Measurements from ENCODE around the gene STT3A.

Gene STT3A

DNA sequence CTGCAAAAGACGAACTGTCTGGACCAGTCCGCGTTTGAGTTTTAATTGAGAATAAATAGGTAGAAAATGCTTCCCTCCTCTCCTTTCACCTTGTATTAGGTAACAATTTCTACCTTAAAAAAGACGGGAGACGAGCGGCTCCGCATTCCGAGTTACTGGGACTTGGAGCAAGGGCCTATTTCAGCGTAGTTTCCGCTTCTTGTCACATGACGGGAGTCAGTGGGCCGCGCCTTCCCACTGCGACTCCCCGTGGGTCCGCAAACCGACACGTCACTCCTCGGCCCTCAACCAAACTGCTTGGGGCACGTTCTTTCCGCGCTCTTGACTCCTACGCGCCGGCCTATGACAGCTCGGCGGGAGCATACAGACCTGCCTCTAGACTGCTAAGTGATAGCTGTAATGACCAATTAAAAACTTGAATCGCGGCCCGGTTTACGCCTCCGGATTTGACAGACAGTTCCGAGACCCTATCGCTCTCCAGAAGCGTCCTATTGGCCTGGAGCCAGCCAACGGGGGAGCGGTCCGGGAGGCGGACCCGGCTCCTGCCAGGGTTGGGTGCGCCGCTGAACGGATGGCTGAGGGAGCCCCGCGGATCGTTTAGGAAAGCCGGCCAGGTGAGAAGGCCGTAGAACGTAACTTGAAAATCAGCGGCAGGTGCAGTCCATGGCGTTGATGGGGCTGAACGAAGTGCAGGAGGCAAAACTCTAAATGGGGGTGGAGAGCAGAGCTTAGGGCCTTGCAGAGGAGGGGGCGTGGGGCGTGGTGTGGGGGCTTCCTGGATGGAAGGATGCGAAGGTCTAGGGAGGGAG is at the start of gene STT3A:
Gene STT3A (plus strand): TSS at position 548 of the 809 bp plus-strand sequence. CDS start 3,064 bp downstream, outside the sequence.
- TF ChIP-seq, protein P1, sequence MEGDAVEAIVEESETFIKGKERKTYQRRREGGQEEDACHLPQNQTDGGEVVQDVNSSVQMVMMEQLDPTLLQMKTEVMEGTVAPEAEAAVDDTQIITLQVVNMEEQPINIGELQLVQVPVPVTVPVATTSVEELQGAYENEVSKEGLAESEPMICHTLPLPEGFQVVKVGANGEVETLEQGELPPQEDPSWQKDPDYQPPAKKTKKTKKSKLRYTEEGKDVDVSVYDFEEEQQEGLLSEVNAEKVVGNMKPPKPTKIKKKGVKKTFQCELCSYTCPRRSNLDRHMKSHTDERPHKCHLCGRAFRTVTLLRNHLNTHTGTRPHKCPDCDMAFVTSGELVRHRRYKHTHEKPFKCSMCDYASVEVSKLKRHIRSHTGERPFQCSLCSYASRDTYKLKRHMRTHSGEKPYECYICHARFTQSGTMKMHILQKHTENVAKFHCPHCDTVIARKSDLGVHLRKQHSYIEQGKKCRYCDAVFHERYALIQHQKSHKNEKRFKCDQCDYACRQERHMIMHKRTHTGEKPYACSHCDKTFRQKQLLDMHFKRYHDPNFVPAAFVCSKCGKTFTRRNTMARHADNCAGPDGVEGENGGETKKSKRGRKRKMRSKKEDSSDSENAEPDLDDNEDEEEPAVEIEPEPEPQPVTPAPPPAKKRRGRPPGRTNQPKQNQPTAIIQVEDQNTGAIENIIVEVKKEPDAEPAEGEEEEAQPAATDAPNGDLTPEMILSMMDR (IDR thresholded peaks at IDR 0.05), result no peak

DNA sequence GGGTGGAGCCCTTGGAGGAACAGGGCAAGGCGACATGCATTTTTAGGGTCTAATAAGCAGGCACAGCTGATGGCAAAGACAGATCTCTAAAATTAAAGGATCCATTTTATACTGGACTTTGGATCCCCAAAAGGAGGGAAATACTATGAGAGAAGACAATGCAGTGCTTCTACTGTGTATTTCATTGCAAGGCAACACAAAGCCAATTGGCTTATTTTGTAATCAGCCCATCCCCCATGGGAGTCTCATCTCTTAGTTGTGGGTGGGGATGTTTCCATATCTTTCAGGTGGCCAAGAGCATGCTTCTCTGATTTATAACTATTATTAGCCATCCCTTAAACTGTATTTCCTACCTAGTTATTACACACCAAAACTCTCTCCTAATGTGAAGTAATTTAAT is 41.9 kb upstream of the STT3A start:
- TF ChIP-seq, protein P1 (IDR thresholded peaks at IDR 0.05), result no peak

DNA sequence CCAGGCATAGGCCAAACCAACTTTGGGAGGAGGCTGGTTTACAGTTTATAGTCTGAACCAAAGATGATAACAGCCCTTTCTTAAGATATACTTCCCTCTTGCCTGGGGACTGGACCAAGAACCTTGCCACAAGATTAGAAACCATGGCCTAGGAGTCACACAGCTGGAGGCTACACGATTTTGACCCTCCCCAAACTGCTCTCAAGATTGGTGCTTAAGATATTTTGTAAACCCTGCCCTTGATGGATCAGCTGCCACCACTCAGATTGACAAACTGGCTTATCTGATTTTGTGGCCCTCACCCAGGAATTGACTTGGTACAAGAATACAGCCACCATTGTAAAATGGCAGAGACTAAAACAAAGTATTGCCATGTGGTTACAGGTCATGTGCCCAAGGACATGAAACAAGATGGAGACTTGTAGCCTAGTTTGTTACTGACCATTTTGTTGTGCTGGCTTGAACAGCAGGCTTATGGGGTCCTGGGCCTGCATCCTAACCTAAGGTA is 40.8 kb upstream of the STT3A start:
- TF ChIP-seq, protein P1 (IDR thresholded peaks at IDR 0.05), result no peak

DNA sequence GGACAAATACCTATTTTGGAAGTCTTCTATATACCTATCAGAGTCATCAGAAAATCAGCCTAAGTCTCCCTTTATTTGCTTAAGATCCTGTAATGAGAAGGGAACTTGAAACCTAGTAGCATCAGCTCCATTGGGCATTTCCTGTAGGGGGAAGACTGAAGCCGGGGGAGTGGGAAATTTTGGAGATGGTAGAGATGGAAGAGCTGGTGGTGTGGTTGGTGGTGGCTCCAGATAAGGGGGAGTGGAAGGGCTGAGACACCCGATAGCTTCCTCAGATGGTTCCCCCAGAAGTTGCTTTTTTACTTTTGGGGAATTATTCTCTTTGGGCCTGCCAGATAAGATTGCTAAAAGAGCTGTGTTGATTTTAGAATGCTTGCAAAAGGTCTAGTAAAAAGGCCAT is 39.7 kb upstream of the STT3A start:
- TF ChIP-seq, protein P1 (IDR thresholded peaks at IDR 0.05), result no peak

- TF ChIP-seq, protein P1 (IDR thresholded peaks at IDR 0.05), result no peak
Measured at GRCh38 chr11:125553357-125553756, 39.3 kb upstream of the STT3A start.

DNA sequence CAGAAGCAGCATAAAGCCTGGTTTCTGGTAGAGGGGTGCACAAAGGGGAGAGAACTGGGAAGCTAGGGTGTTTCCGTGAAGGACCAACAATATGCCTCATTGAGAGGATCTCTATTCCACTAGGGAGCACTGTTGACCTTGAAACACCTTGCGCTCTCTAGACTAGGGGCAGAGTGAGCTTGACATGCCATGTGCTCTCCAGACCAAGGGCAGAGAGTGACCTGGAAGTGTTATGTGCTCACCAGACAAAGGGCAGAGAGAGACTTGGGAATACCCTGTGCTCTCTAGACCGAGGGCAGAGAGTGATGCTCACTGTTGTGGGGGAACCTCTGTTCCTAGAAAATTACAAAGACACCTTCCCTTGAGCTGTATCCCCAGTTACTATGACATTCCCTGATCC is 38.6 kb upstream of the STT3A start:
- TF ChIP-seq, protein P1 (IDR thresholded peaks at IDR 0.05), result no peak

GRCh38 chr11:125559888-125560287 is 32.8 kb upstream of the STT3A start:
- TF ChIP-seq, protein P1 (IDR thresholded peaks at IDR 0.05), result no peak
